Measurements from ENCODE around the gene CCDC185. TPM values are rescaled to one million over a fixed set of nuclear protein-coding genes. Genes with fewer than 3 reads are reported as not detected.

The CCDC185 gene
- polyA plus RNA-seq, 1 experiment, result not detected

DNA sequence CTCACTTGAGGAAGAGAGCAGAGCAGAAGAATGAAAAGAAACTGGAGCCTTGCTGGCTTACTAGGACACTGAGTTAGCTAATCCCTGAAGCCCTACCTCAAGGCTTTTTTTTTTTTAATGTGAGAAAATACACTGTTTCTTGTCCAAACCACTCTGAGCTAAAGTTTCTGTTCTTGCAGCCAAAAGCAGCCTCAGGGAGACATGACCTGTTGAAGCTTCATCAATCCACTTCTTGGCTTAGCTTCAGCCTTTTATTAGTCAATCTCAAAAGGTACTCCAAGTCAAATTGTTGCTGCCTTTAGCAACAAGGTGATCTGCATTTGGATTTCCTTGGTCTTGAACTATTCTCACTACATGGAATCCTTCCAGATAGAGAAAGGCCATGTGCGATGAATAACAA is 33.7 kb downstream of the CCDC185 start:
- CTCF ChIA-PET, result no interaction called here
- Histone ChIP-seq H3K4me3 (ENCODE audit: low read depth, low read length) (no peak overlapping the region), H3K36me3 (ENCODE audit: control insufficient read depth, insufficient read depth, low read length) (no peaks in the 10 kb centered on the region), H3K27me3 (ENCODE audit: control insufficient read depth, insufficient read depth, low read length) (no peaks in the 10 kb centered on the region)
- no peak for DNase-seq (ENCODE audit: low read depth)
- POLR2A ChIA-PET, result no interaction called here
- TF ChIP-seq, protein P1, sequence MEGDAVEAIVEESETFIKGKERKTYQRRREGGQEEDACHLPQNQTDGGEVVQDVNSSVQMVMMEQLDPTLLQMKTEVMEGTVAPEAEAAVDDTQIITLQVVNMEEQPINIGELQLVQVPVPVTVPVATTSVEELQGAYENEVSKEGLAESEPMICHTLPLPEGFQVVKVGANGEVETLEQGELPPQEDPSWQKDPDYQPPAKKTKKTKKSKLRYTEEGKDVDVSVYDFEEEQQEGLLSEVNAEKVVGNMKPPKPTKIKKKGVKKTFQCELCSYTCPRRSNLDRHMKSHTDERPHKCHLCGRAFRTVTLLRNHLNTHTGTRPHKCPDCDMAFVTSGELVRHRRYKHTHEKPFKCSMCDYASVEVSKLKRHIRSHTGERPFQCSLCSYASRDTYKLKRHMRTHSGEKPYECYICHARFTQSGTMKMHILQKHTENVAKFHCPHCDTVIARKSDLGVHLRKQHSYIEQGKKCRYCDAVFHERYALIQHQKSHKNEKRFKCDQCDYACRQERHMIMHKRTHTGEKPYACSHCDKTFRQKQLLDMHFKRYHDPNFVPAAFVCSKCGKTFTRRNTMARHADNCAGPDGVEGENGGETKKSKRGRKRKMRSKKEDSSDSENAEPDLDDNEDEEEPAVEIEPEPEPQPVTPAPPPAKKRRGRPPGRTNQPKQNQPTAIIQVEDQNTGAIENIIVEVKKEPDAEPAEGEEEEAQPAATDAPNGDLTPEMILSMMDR (IDR thresholded peaks at IDR 0.05; ENCODE audit: insufficient read depth, low read depth, low read length), result no peak

DNA sequence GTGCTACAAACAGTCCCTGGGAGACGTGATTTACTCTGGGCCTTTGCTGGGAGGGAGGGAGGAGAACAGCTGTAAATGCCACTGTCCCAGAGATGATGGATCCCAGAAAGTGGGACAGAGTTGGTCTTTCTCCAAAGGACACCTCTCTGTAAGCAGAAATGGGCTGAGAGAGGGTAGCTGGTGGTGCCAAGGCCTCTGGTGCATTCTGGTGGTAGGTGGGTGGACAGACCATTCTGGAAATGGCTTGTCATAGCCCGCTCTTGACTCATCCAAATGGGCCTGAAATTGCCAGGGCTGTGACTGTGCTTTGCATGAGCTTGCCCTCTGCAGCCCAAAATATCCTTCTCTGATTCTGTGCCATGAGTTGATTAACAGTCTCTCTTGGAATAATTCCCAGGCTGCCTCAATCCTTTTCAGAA is 36.1 kb downstream of the CCDC185 start:
- no peaks in the 10 kb centered on the region for H3K36me3 ChIP-seq (ENCODE audit: control insufficient read depth, insufficient read depth, low read length)
- no peak overlapping the region for H3K4me3 ChIP-seq (ENCODE audit: low read depth, low read length)
- POLR2A ChIA-PET, result no interaction called here
- CTCF ChIA-PET, result no interaction called here
- TF ChIP-seq, protein P1 (IDR thresholded peaks at IDR 0.05; ENCODE audit: insufficient read depth, low read depth, low read length), result no peak
- H3K27me3 ChIP-seq (ENCODE audit: control insufficient read depth, insufficient read depth, low read length), result no peaks in the 10 kb centered on the region
- DNase-seq (ENCODE audit: low read depth), result no peak

DNA sequence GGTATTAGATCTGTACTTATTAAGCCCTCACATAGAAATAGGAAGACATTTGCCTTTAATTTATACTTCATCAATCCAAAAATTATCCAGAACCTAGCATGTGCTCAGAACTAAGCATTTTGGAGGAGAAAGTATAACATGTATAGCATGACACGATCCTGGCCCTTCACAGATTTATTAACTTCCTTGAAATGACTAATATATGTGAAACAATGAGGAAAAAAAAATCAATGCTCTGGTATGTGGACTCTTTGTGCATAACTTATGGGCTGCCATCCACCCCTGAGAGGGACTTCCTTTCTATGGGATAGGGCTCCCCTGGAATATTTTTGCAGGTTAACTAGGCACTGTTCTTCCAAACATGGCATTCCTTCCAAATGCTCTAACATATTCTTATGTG is 36.6 kb downstream of the CCDC185 start:
- CTCF ChIA-PET, result no interaction called here
- POLR2A ChIA-PET, result no interaction called here
- Histone ChIP-seq H3K27me3 (ENCODE audit: control insufficient read depth, insufficient read depth, low read length) (no peaks in the 10 kb centered on the region), H3K36me3 (ENCODE audit: control insufficient read depth, insufficient read depth, low read length) (no peaks in the 10 kb centered on the region), H3K4me3 (ENCODE audit: low read depth, low read length) (no peak overlapping the region)
- DNase-seq (ENCODE audit: low read depth), result no peak
- TF ChIP-seq, protein P1 (IDR thresholded peaks at IDR 0.05; ENCODE audit: insufficient read depth, low read depth, low read length), result no peak

DNA sequence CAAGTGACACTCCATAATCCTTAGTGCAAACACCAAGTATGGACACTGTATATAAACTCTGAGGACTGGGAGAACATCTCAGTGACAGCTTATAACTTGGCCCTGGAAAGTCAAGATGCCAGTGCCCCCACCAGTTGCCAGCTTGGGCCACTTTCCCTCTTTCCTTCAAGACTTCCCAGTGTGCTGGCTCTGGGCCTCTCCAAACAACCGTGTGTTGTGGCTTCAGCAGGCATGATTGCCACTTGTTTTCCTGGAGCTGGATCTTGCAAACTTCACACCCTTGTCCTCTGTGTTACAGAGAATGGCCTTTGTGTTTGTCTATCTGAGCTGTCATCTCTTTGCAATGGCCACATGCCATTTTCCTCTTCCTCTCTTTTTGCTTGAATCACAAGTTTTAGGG is 37.0 kb downstream of the CCDC185 start:
- Histone ChIP-seq H3K4me3 (ENCODE audit: low read depth, low read length) (no peak overlapping the region), H3K27me3 (ENCODE audit: control insufficient read depth, insufficient read depth, low read length) (no peaks in the 10 kb centered on the region), H3K36me3 (ENCODE audit: control insufficient read depth, insufficient read depth, low read length) (no peaks in the 10 kb centered on the region)
- no peak for DNase-seq (ENCODE audit: low read depth)
- ChIA-PET POLR2A (no interaction called here), CTCF (interaction anchor here (1.2 kb wide), 1 partner anchor 306 kb away, joined by 3 read pairs; no protein-coding TSS in a partner anchor)
- TF ChIP-seq, protein P1 (IDR thresholded peaks at IDR 0.05; ENCODE audit: insufficient read depth, low read depth, low read length), result no peak

DNA sequence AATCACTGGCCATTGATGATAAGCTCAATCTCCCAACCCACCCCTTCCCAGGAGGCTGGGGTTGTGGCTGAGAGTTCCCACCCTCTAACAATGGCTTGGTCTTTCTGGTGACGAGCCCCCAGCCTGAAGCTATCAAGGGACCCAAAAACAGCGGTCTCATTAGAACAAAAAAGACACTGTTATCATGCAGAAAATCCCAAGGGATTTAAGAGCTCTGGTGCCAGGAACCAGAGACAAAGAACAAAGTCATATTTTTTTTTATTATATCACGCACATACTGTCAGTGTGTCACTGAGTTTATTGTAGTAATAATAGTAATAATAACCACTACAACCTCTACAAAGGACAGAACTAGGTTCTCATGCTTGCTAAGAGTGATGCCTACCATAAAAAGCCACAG is 43.9 kb downstream of the CCDC185 start:
- CTCF ChIA-PET, result interaction anchor here (0.6 kb wide), 1 partner anchor 49 kb away, joined by 3 read pairs; no protein-coding TSS in a partner anchor
- POLR2A ChIA-PET, result no interaction called here
- no peak for DNase-seq (ENCODE audit: low read depth)
- TF ChIP-seq, protein P1 (IDR thresholded peaks at IDR 0.05; ENCODE audit: insufficient read depth, low read depth, low read length), result no peak
- Histone ChIP-seq H3K36me3 (ENCODE audit: control insufficient read depth, insufficient read depth, low read length) (no peaks in the 10 kb centered on the region), H3K27me3 (ENCODE audit: control insufficient read depth, insufficient read depth, low read length) (0 out of 2 replicates have a peak, but pooled peaks cover 2% of the 10 kb centered on the region), H3K4me3 (ENCODE audit: low read depth, low read length) (no peak overlapping the region)

Measured in BJ (cell line).